GM12801 (cell line): Measurements from ENCODE around the gene MRTFB.

Experiments
- CTCF ChIP-seq: IDR thresholded peaks from one replicate; pipeline ENCODE4 v1.5.1; 2011; ENCODE audit warnings: control low read depth; ENCODE audit not compliant: insufficient read length; ENCODE audit errors: extremely low read depth

MRTFB gene

GRCh38 chr16:14196539-14196938 is 125.4 kb downstream of the MRTFB start:
- TF ChIP-seq CTCF = no peak

GRCh38 chr16:14198012-14198411 is 126.9 kb downstream of the MRTFB start:
- no peak for TF ChIP-seq CTCF

GRCh38 chr16:14198572-14198971 is 127.5 kb downstream of the MRTFB start:
- TF ChIP-seq CTCF = no peak

GRCh38 chr16:14199199-14199598 is 128.1 kb downstream of the MRTFB start:
- TF ChIP-seq CTCF = no peak

GRCh38 chr16:14199624-14200023 is 128.5 kb downstream of the MRTFB start:
- TF ChIP-seq CTCF = no peak

GRCh38 chr16:14202095-14202494 is 131.0 kb downstream of the MRTFB start:
- TF ChIP-seq CTCF = no peak

GRCh38 chr16:14202697-14203096 is 131.6 kb downstream of the MRTFB start:
- no peak for TF ChIP-seq CTCF

- no peak for TF ChIP-seq CTCF
Measured at GRCh38 chr16:14203166-14203565, 132.0 kb downstream of the MRTFB start.
